Measurements from ENCODE around the gene RASGEF1C. TPM values are rescaled to one million over a fixed set of nuclear protein-coding genes. Genes with fewer than 3 reads are reported as not detected.

Gene RASGEF1C
- total RNA-seq, 1 experiment from 2014 or later: 0.29 TPM

DNA sequence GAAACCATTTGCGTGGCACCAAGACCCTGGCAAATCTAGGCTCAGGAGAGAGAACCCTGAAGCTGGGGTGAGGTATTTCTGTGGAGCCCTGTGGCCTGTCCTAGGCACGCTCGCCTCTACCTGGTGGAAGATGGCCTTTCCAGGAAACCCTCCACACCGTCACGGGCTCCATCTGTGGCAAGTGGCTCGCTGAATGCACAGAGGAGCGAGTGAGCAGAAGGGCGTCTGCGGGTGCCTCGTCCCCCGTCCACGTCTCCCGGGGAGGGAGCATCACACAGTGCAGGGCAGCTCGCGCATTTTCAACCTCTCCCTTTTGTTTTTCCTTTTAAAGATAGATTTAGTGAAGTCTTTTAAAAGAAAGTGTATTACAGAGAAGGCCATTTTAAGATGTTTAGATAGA, 25.3 kb upstream of the RASGEF1C start:
- no peak for ATAC-seq
- peaks cover 23% of the 10 kb centered on the region for H3K36me3 ChIP-seq (ENCODE audit: low read depth, low read length)
- TF ChIP-seq EZH2phosphoT487 (IDR thresholded peaks at IDR 0.05; ENCODE audit: borderline replicate concordance, low read length): no peak
- TF ChIP-seq, protein P1, sequence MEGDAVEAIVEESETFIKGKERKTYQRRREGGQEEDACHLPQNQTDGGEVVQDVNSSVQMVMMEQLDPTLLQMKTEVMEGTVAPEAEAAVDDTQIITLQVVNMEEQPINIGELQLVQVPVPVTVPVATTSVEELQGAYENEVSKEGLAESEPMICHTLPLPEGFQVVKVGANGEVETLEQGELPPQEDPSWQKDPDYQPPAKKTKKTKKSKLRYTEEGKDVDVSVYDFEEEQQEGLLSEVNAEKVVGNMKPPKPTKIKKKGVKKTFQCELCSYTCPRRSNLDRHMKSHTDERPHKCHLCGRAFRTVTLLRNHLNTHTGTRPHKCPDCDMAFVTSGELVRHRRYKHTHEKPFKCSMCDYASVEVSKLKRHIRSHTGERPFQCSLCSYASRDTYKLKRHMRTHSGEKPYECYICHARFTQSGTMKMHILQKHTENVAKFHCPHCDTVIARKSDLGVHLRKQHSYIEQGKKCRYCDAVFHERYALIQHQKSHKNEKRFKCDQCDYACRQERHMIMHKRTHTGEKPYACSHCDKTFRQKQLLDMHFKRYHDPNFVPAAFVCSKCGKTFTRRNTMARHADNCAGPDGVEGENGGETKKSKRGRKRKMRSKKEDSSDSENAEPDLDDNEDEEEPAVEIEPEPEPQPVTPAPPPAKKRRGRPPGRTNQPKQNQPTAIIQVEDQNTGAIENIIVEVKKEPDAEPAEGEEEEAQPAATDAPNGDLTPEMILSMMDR (conservative IDR thresholded peaks at IDR 0.05; ENCODE audit: low read depth, low read length): no peak
- no peak for TF ChIP-seq EZH2 (IDR thresholded peaks at IDR 0.05; ENCODE audit: low read length, unreplicated experiment)
- H3K9ac ChIP-seq (ENCODE audit: low read length): no peak overlapping the region
- H3K27me3 ChIP-seq (ENCODE audit: low read length): no peaks in the 10 kb centered on the region
- H4K20me1 ChIP-seq (ENCODE audit: low read length): no peaks in the 10 kb centered on the region
- no peak overlapping the region for H3K4me2 ChIP-seq (ENCODE audit: low read length)
- H3K9me3 ChIP-seq (ENCODE audit: low read length): no peaks in the 10 kb centered on the region
- peaks cover 12% of the 10 kb centered on the region for H3K4me1 ChIP-seq (ENCODE audit: insufficient read depth, low read length)
- no peak overlapping the region for H3K4me3 ChIP-seq (ENCODE audit: low read length)
- H3F3A ChIP-seq (ENCODE audit: low read length, unreplicated experiment): no peaks in the 10 kb centered on the region
- no peaks in the 10 kb centered on the region for H3K9me2 ChIP-seq (replicated peaks; ENCODE audit: low read length)
- no peaks in the 10 kb centered on the region for H3K79me2 ChIP-seq (ENCODE audit: low read length)
- intact Hi-C loops (cut with micrococcal nuclease): no loop called here
- peak overlapping the region; percentile 94 for H3K27ac ChIP-seq (ENCODE audit: low read length)
- POLR2A ChIA-PET (ENCODE audit: unreplicated experiment): no interaction called here
- no TSS peak for BruUV-seq (replicated peaks)
- no peak for DNase-seq
- CTCF ChIA-PET: no interaction called here
- H2AFZ ChIP-seq (ENCODE audit: low read length): no peak overlapping the region

DNA sequence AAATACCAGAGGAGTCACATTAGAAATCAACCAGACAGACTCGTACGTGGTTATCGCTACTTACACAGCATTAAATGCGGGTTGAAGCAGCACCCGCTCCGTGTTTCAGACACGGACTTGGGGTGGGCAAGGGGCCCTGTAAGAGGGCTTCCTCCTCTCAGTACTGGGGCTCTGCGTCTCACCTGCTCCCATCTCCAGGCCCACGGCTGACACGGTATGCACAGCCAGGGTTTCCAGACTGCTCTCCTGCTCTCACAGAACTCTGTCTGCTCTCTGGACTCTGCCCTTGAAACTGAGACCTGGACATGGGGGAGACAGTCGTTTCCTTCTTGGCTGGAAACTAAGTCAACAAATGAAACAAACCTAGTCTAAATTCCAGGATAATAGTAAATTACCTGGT, 24.7 kb upstream of the RASGEF1C start:
- intact Hi-C loops (cut with micrococcal nuclease): no loop called here
- Histone ChIP-seq H3K9me2 (replicated peaks; ENCODE audit: low read length) (no peaks in the 10 kb centered on the region), H4K20me1 (ENCODE audit: low read length) (no peaks in the 10 kb centered on the region), H3K27me3 (ENCODE audit: low read length) (no peaks in the 10 kb centered on the region), H3K4me2 (ENCODE audit: low read length) (no peak overlapping the region), H3K36me3 (ENCODE audit: low read depth, low read length) (peaks cover 20% of the 10 kb centered on the region), H3K27ac (ENCODE audit: low read length) (peak overlapping the region; percentile 94), H3K79me2 (ENCODE audit: low read length) (no peaks in the 10 kb centered on the region), H3K4me1 (ENCODE audit: insufficient read depth, low read length) (peaks cover 12% of the 10 kb centered on the region), H3K4me3 (ENCODE audit: low read length) (no peak overlapping the region), H3K9me3 (ENCODE audit: low read length) (no peaks in the 10 kb centered on the region), H3F3A (ENCODE audit: low read length, unreplicated experiment) (no peaks in the 10 kb centered on the region), H3K9ac (ENCODE audit: low read length) (peak overlapping the region; percentile 63), H2AFZ (ENCODE audit: low read length) (no peak overlapping the region)
- DNase-seq: no peak
- no TSS peak for BruUV-seq (replicated peaks)
- ATAC-seq: no peak
- TF ChIP-seq EZH2phosphoT487 (IDR thresholded peaks at IDR 0.05; ENCODE audit: borderline replicate concordance, low read length) (no peak), EZH2 (IDR thresholded peaks at IDR 0.05; ENCODE audit: low read length, unreplicated experiment) (no peak)
- ChIA-PET POLR2A (ENCODE audit: unreplicated experiment) (no interaction called here), CTCF (no interaction called here)

DNA sequence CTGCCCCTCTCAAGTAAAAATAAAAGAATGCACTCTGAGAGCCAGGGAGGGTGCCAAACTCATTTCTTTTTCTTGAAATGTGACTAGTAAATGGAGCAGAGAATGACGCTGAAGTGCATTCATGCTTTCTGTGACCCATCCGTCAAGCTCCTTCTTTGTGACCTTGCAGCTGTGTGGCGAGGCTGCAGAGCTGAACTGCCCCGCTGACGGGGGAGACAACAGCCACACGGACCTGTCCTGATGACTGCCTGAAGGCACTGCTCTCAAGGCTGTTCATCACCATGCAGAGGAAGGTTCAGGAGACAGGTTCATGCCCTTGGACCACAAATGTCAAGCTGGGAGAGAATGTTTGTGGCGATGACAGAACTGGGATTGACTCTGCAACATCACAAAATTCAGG, 21.0 kb upstream of the RASGEF1C start:
- Histone ChIP-seq H3K9ac (ENCODE audit: low read length) (no peak overlapping the region), H3K4me2 (ENCODE audit: low read length) (no peak overlapping the region), H3K27ac (ENCODE audit: low read length) (no peak overlapping the region), H3K36me3 (ENCODE audit: low read depth, low read length) (peaks cover 7% of the 10 kb centered on the region; the same call in 1 of the 2 replicates), H3K4me3 (ENCODE audit: low read length) (no peak overlapping the region), H3K27me3 (ENCODE audit: low read length) (no peaks in the 10 kb centered on the region), H2AFZ (ENCODE audit: low read length) (no peak overlapping the region), H3K9me2 (replicated peaks; ENCODE audit: low read length) (no peaks in the 10 kb centered on the region), H3K79me2 (ENCODE audit: low read length) (no peaks in the 10 kb centered on the region), H3K4me1 (ENCODE audit: insufficient read depth, low read length) (peaks cover 12% of the 10 kb centered on the region), H4K20me1 (ENCODE audit: low read length) (no peaks in the 10 kb centered on the region), H3K9me3 (ENCODE audit: low read length) (no peaks in the 10 kb centered on the region), H3F3A (ENCODE audit: low read length, unreplicated experiment) (no peaks in the 10 kb centered on the region)
- CTCF ChIA-PET: no interaction called here
- TF ChIP-seq EZH2phosphoT487 (IDR thresholded peaks at IDR 0.05; ENCODE audit: borderline replicate concordance, low read length): no peak
- BruUV-seq (replicated peaks): no TSS peak
- ATAC-seq (no peak), DNase-seq (no peak)
- intact Hi-C loops (cut with micrococcal nuclease): no loop called here
- POLR2A ChIA-PET (ENCODE audit: unreplicated experiment): no interaction called here

DNA sequence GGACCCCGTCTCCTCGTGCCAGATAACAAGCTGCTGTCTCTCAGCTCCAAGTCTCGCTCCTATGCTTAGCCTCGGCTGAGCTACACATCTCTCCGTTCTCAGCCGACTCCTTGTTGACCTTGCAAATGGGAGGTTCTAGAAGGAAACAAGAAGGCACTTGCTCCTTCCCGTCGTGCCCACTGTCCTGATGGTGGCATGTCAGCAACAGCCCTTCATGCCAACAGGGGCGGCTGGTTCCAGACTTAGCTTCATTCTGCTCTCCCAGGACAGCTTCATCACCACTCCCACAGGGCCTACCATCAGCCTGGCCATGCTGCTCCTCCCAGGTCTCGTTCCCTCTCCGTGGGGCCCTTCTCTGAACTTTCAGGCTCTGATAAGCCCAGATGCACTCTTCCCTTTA, 13.0 kb upstream of the RASGEF1C start:
- TF ChIP-seq EZH2 (IDR thresholded peaks at IDR 0.05; ENCODE audit: low read length, unreplicated experiment): no peak
- TF ChIP-seq, protein P1 (conservative IDR thresholded peaks at IDR 0.05; ENCODE audit: low read depth, low read length): no peak
- TF ChIP-seq EZH2phosphoT487 (IDR thresholded peaks at IDR 0.05; ENCODE audit: borderline replicate concordance, low read length): no peak
- Histone ChIP-seq H3K9me3 (ENCODE audit: low read length) (no peaks in the 10 kb centered on the region), H3K27me3 (ENCODE audit: low read length) (no peaks in the 10 kb centered on the region), H3K79me2 (ENCODE audit: low read length) (no peaks in the 10 kb centered on the region), H3K9ac (ENCODE audit: low read length) (no peak overlapping the region), H4K20me1 (ENCODE audit: low read length) (no peaks in the 10 kb centered on the region), H3K4me2 (ENCODE audit: low read length) (no peak overlapping the region), H3K4me3 (ENCODE audit: low read length) (no peak overlapping the region), H3F3A (ENCODE audit: low read length, unreplicated experiment) (no peaks in the 10 kb centered on the region), H2AFZ (ENCODE audit: low read length) (no peak overlapping the region), H3K9me2 (replicated peaks; ENCODE audit: low read length) (no peaks in the 10 kb centered on the region), H3K27ac (ENCODE audit: low read length) (no peak overlapping the region), H3K4me1 (ENCODE audit: insufficient read depth, low read length) (no peaks in the 10 kb centered on the region), H3K36me3 (ENCODE audit: low read depth, low read length) (no peaks in the 10 kb centered on the region)
- DNase-seq: no peak
- intact Hi-C loops (cut with micrococcal nuclease): no loop called here
- no TSS peak for BruUV-seq (replicated peaks)
- ATAC-seq: no peak
- ChIA-PET POLR2A (ENCODE audit: unreplicated experiment) (no interaction called here), CTCF (no interaction called here)

Data from PC-3 (cell line).